ENCODE measurements around the gene RPP40. TPM values are rescaled to one million over a fixed set of nuclear protein-coding genes. Genes with fewer than 3 reads are reported as not detected.

RPP40 gene
- total RNA-seq, 4 donors from 2014 or later, result 4.4 to 12.1 (median 6.3) TPM

- H3K9me3 ChIP-seq, result no peaks in the 10 kb centered on the region
- TF ChIP-seq POLR2AphosphoS5 (IDR thresholded peaks at IDR 0.05) (no peak), POLR2A (IDR thresholded peaks at IDR 0.05) (no peak)
- WGBS, 2 donors (ENCODE audit: low coverage in 1 of 2), result 27 to 39% methylated on average over 3 to 9 of the region's 9 CpGs
- H3K4me1 ChIP-seq, result peaks cover 0 to 17% (median 0%) of the 10 kb centered on the region in 3 donors
- ATAC-seq, result no peak
- H3K36me3 ChIP-seq, result no peaks in the 10 kb centered on the region
- H3K27me3 ChIP-seq, result no peaks in the 10 kb centered on the region
- no peak overlapping the region for H3K27ac ChIP-seq
- H3K4me3 ChIP-seq, result no peak overlapping the region
Measured at GRCh38 chr6:4970739-4971395, 33.0 kb downstream of the RPP40 start.

GRCh38 chr6:4969609-4970285 is 34.1 kb downstream of the RPP40 start:
- no peak for ATAC-seq
- WGBS, 2 donors (ENCODE audit: low coverage in 1 of 2), result 92 to 100% methylated on average over 5 to 8 of the region's 8 CpGs
- no peak for TF ChIP-seq POLR2AphosphoS5 (IDR thresholded peaks at IDR 0.05)
- no peak for TF ChIP-seq EP300 (IDR thresholded peaks at IDR 0.05)
- TF ChIP-seq POLR2A (IDR thresholded peaks at IDR 0.05), result no peak
- TF ChIP-seq CTCF (IDR thresholded peaks at IDR 0.05), result no peak
- no peak overlapping the region for H3K27ac ChIP-seq
- H3K27me3 ChIP-seq, result no peaks in the 10 kb centered on the region
- no peaks in the 10 kb centered on the region for H3K36me3 ChIP-seq
- H3K9me3 ChIP-seq, result no peaks in the 10 kb centered on the region
- H3K4me3 ChIP-seq, result no peak overlapping the region
- peaks cover 0 to 14% (median 0%) of the 10 kb centered on the region in 3 donors for H3K4me1 ChIP-seq

- Histone ChIP-seq H3K27ac (no peak overlapping the region), H3K4me1 (no peaks in the 10 kb centered on the region), H3K27me3 (no peaks in the 10 kb centered on the region), H3K36me3 (no peaks in the 10 kb centered on the region), H3K9me3 (no peaks in the 10 kb centered on the region), H3K4me3 (no peak overlapping the region)
- no peak for ATAC-seq
- TF ChIP-seq POLR2AphosphoS5 (IDR thresholded peaks at IDR 0.05), result no peak
- TF ChIP-seq POLR2A (IDR thresholded peaks at IDR 0.05), result no peak
- TF ChIP-seq EP300 (IDR thresholded peaks at IDR 0.05), result no peak
- TF ChIP-seq CTCF (IDR thresholded peaks at IDR 0.05), result no peak
- whole genome bisulfite sequencing, 2 donors (ENCODE audit: low coverage in 1 of 2), result 79 to 100% methylated on average over 2 to 3 of the region's 5 CpGs
Measured at GRCh38 chr6:4967301-4968030, 36.4 kb downstream of the RPP40 start.

GRCh38 chr6:4965562-4966389 is 38.1 kb downstream of the RPP40 start:
- Histone ChIP-seq H3K27me3 (no peaks in the 10 kb centered on the region), H3K9me3 (no peaks in the 10 kb centered on the region), H3K36me3 (no peaks in the 10 kb centered on the region), H3K4me3 (no peak overlapping the region), H3K4me1 (no peaks in the 10 kb centered on the region), H3K27ac (no peak overlapping the region)
- no peak for ATAC-seq
- TF ChIP-seq EP300 (IDR thresholded peaks at IDR 0.05), result no peak
- TF ChIP-seq POLR2A (IDR thresholded peaks at IDR 0.05), result no peak
- TF ChIP-seq POLR2AphosphoS5 (IDR thresholded peaks at IDR 0.05), result no peak
- no peak for TF ChIP-seq CTCF (IDR thresholded peaks at IDR 0.05)
- 88 to 95% methylated on average over 3 to 5 of the region's 8 CpGs for WGBS, 2 donors (ENCODE audit: low coverage in 1 of 2)
